Natural killer cell (primary cell): ENCODE results near the gene SLC25A42. TPM values are rescaled to one million over a fixed set of nuclear protein-coding genes. Genes with fewer than 3 reads are reported as not detected.

ENCODE experiments used
- ATAC-seq, 3 donors: fragments of 150-1000 bp in 2 of 3; fragments of 200-7000 bp in 1 of 3; cut with Tn5 transposase; 1 replicate in 1 of 3; 2 replicates in 2 of 3; pipeline ENCODE4 v1.10.0; 2021; ENCODE audit warnings: mild to moderate bottlenecking in 2 of 3, moderate library complexity in 2 of 3
- DNase-seq, 2 donors: peaks; one replicate each; pipeline versions ENCODE4 v3.0.0 to v3.0.0-alpha.2; 2013 to 2021; ENCODE audit warnings: mixed read lengths in 1 of 2
- H3K27ac ChIP-seq: one replicate; pipeline ENCODE4 v1.5.1; 2013; ENCODE audit warnings: mild to moderate bottlenecking, low read length
- H3K27me3 ChIP-seq: one replicate; pipeline ENCODE4 v1.6.1; 2013; ENCODE audit warnings: low read length; ENCODE audit not compliant: control insufficient read depth, insufficient read depth
- H3K36me3 ChIP-seq: one replicate; pipeline ENCODE4 v1.6.1; 2013; ENCODE audit warnings: low read length; ENCODE audit not compliant: control insufficient read depth, insufficient read depth
- H3K4me1 ChIP-seq: one replicate; pipeline ENCODE4 v1.6.1; 2013; ENCODE audit warnings: low read length; ENCODE audit not compliant: control insufficient read depth, insufficient read depth
- H3K4me3 ChIP-seq: one replicate; pipeline ENCODE4 v1.5.1; 2013; ENCODE audit warnings: low read length
- H3K9me3 ChIP-seq: one replicate; pipeline ENCODE4 v1.6.1; 2013; ENCODE audit warnings: low read length; ENCODE audit not compliant: control insufficient read depth, insufficient read depth
- H3K27ac Mint-ChIP-seq, 2 donors: one replicate each; pipeline ENCODE4 v1.8.0; 2022; ENCODE audit warnings: mild to moderate bottlenecking in 2 of 2, mixed read lengths in 2 of 2, moderate library complexity in 1 of 2
- H3K27me3 Mint-ChIP-seq, 2 donors: one replicate each; pipeline ENCODE4 v1.8.0; 2022; ENCODE audit warnings: low read depth in 2 of 2, mixed read lengths in 2 of 2
- H3K36me3 Mint-ChIP-seq: one replicate; pipeline ENCODE4 v1.8.0; 2022; ENCODE audit warnings: mixed read lengths
- H3K4me1 Mint-ChIP-seq, 2 donors: one replicate each; pipeline ENCODE4 v1.8.0; 2022; ENCODE audit warnings: mixed read lengths in 2 of 2
- H3K4me3 Mint-ChIP-seq: one replicate; pipeline ENCODE4 v1.8.0; 2022; ENCODE audit warnings: mild to moderate bottlenecking, moderate library complexity, mixed read lengths
- H3K9me3 Mint-ChIP-seq, 2 donors: one replicate each; pipeline ENCODE4 v1.8.0; 2022; ENCODE audit warnings: mixed read lengths in 2 of 2
- WGBS: methylation state at CpG from one replicate; pipeline ENCODE4 v1.1.7; 2013; ENCODE audit warnings: missing lambda C conversion rate; ENCODE audit not compliant: insufficient coverage; 5-methylcytosine and 5-hydroxymethylcytosine counted together
- intact Hi-C: fragments of 100-400 bp; cut with micrococcal nuclease; formaldehyde crosslinking; loops from one replicate; pipeline ENCODE4 v1.14.2; 2022
- total RNA-seq, 4 donors: library from RNA; stranded (reverse); fragments of 120-200 nt in 1 of 4; gene quantifications; one replicate each; pipeline versions ENCODE4 v1.2.3 to v1.2.4, GENCODE V29; 2013 to 2022
- TF ChIP-seq, protein P1 (sequence below): fragments of 200-600 bp; IDR thresholded peaks from one replicate; pipeline ENCODE4 v1.8.0; 2022; ENCODE audit warnings: antibody characterized with exemption

Gene SLC25A42
- total RNA-seq, 3 donors from 2014 or later (not counting 1 experiment from before 2014, with no cell fraction given) = 34.6 to 50.3 (median 41.8) TPM

DNA sequence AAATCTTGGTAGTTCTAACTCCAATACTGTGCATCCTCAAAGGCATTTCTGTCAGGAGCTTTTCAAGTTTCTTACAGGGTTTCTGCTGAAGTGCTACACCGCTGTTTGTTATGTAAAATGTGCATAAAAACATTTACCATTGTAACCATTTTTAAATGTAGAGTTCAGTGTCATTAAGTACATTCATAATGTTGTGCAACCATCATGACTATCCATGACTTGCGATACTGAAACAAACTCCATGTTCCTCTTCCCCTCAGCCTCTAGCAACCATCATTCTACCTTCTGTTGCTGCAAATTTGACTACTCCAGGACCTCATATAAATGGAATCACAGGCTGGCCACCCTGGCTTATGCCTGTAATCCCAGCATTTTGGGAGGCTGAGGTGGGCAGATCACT lies 14.4 kb upstream of the SLC25A42 start:
- 91% methylated on average over 1 of the region's 2 CpGs for whole genome bisulfite sequencing
- H3K27me3 Mint-ChIP-seq = no peaks in the 10 kb centered on the region
- H3K4me1 ChIP-seq = no peaks in the 10 kb centered on the region
- H3K4me3 Mint-ChIP-seq = no peak overlapping the region
- H3K9me3 ChIP-seq = no peaks in the 10 kb centered on the region
- DNase-seq = no peak
- intact Hi-C loops = no loop called here
- TF ChIP-seq, protein P1, sequence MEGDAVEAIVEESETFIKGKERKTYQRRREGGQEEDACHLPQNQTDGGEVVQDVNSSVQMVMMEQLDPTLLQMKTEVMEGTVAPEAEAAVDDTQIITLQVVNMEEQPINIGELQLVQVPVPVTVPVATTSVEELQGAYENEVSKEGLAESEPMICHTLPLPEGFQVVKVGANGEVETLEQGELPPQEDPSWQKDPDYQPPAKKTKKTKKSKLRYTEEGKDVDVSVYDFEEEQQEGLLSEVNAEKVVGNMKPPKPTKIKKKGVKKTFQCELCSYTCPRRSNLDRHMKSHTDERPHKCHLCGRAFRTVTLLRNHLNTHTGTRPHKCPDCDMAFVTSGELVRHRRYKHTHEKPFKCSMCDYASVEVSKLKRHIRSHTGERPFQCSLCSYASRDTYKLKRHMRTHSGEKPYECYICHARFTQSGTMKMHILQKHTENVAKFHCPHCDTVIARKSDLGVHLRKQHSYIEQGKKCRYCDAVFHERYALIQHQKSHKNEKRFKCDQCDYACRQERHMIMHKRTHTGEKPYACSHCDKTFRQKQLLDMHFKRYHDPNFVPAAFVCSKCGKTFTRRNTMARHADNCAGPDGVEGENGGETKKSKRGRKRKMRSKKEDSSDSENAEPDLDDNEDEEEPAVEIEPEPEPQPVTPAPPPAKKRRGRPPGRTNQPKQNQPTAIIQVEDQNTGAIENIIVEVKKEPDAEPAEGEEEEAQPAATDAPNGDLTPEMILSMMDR = no peak
- H3K9me3 Mint-ChIP-seq = no peaks in the 10 kb centered on the region
- H3K4me1 Mint-ChIP-seq = no peaks in the 10 kb centered on the region
- peaks cover 30% of the 10 kb centered on the region for H3K36me3 ChIP-seq
- no peak overlapping the region for H3K27ac Mint-ChIP-seq
- H3K27ac ChIP-seq = no peak overlapping the region
- no peaks in the 10 kb centered on the region for H3K36me3 Mint-ChIP-seq
- ATAC-seq = no peak
- no peak overlapping the region for H3K4me3 ChIP-seq
- H3K27me3 ChIP-seq = no peaks in the 10 kb centered on the region

DNA sequence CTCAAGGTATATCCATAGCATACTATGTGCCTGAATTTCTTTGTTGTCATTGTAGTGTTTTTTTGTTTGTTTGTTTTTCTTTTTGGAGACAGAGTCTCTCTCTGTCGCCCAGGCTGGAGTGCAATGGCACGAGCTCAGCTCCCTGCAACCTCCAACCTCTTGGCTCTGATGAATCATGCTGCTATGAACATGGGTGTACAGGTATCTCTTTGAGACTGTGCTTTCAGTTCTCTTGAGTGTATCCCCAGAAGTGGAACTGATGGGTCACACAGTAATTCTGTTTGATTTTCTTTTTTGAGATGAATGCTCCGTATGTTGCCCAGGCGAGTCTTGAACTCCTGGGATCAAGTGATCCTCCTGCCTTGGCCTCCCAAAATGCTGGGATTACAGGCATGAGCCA lies 13.7 kb upstream of the SLC25A42 start:
- Histone ChIP-seq H3K36me3 (peaks cover 30% of the 10 kb centered on the region), H3K9me3 (no peaks in the 10 kb centered on the region), H3K27me3 (no peaks in the 10 kb centered on the region), H3K4me3 (no peak overlapping the region), H3K27ac (no peak overlapping the region), H3K4me1 (no peaks in the 10 kb centered on the region)
- Mint-ChIP-seq H3K27me3 (no peaks in the 10 kb centered on the region), H3K27ac (no peak overlapping the region), H3K4me3 (no peak overlapping the region), H3K4me1 (no peaks in the 10 kb centered on the region), H3K9me3 (no peaks in the 10 kb centered on the region), H3K36me3 (no peaks in the 10 kb centered on the region)
- intact Hi-C loops = no loop called here
- TF ChIP-seq, protein P1 = no peak
- WGBS = 96% methylated on average over 4 of the region's 4 CpGs
- ATAC-seq (no peak), DNase-seq (no peak)

DNA sequence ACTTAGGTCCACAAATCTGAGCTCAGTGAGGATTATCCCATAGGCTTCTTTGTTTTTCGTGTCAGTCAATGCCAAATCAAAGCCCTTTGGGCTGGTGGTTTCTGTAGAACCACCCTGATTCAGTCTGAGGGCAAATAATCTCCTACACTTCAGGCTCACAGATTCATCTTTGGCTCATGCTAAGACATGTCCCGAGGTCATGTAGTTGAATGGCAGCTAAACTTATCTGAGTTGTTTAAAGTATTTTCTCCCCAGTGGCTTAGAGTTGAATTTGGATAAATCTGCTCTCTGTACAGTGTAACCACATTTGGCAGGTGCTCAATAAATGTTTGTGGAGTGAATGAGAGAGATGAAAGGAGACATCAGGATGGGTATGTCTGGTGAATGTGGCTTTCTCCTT lies 13.1 kb upstream of the SLC25A42 start:
- Histone ChIP-seq H3K27me3 (no peaks in the 10 kb centered on the region), H3K9me3 (no peaks in the 10 kb centered on the region), H3K36me3 (peaks cover 35% of the 10 kb centered on the region), H3K27ac (no peak overlapping the region), H3K4me1 (no peaks in the 10 kb centered on the region), H3K4me3 (no peak overlapping the region)
- H3K27ac Mint-ChIP-seq = no peak overlapping the region
- DNase-seq (no peak), ATAC-seq (no peak)
- no peak overlapping the region for H3K4me3 Mint-ChIP-seq
- 98% methylated on average over 2 of the region's 2 CpGs for WGBS
- TF ChIP-seq, protein P1 = no peak
- H3K36me3 Mint-ChIP-seq = no peaks in the 10 kb centered on the region
- intact Hi-C loops = no loop called here
- H3K9me3 Mint-ChIP-seq = no peaks in the 10 kb centered on the region
- no peaks in the 10 kb centered on the region for H3K4me1 Mint-ChIP-seq
- no peaks in the 10 kb centered on the region for H3K27me3 Mint-ChIP-seq

DNA sequence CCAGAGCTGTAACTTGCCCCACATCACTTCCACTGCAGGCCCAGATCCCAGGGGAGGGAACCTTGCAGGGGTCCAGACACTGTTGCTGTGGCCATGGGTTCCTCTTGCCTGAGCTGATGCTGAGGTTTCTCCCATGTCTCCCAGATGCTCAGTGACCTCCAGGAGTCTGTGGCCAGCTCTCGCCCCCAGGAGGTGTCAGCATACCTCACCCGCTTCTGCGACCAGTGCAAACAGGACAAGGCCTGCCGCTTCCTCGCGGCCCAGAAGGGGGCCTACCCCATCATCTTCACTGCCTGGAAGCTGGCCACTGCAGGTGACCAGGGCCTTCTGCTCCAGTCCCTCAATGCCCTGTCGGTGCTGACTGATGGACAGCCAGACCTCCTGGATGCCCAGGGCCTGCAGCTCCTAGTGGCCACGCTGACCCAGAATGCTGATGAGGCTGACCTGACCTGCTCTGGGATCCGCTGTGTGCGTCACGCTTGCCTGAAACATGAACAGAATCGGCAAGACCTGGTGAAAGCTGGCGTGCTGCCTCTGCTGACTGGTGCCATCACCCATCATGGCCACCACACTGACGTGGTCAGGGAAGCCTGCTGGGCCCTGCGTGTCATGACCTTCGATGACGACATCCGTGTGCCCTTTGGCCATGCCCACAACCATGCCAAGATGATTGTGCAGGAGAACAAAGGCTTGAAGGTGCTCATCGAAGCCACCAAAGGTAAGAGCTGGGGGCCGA lies 12.1 kb upstream of the SLC25A42 start:
- Histone ChIP-seq H3K4me1 (no peaks in the 10 kb centered on the region), H3K4me3 (no peak overlapping the region), H3K27me3 (no peaks in the 10 kb centered on the region), H3K36me3 (peaks cover 37% of the 10 kb centered on the region), H3K27ac (no peak overlapping the region), H3K9me3 (no peaks in the 10 kb centered on the region)
- ATAC-seq = no peak
- Mint-ChIP-seq H3K4me1 (no peaks in the 10 kb centered on the region), H3K4me3 (no peak overlapping the region), H3K27ac (no peak overlapping the region), H3K36me3 (no peaks in the 10 kb centered on the region), H3K27me3 (no peaks in the 10 kb centered on the region), H3K9me3 (no peaks in the 10 kb centered on the region)
- DNase-seq = no peak
- WGBS = 98% methylated on average over 20 of the region's 20 CpGs
- intact Hi-C loops = no loop called here
- TF ChIP-seq, protein P1 = no peak
